ENCODE results near the gene AK3. TPM values are rescaled to one million over a fixed set of nuclear protein-coding genes. Genes with fewer than 3 reads are reported as not detected.

AK3 gene
- total RNA-seq, 1 donor, result 74.1 TPM

GRCh38 chr9:4680173-4680525 lies 60.9 kb downstream of the AK3 start:
- peak; percentile 34 for DNase-seq (ENCODE audit: low read depth)
- no peak for TF ChIP-seq CTCF (IDR thresholded peaks at IDR 0.05; ENCODE audit: insufficient read depth, low read length)
- H3K4me3 ChIP-seq (ENCODE audit: low read depth, low read length), result peak overlapping the region; percentile 71

GRCh38 chr9:4679268-4680172 lies 61.5 kb downstream of the AK3 start, which contains the start of gene CDC37L1:
CDC37L1 (plus strand) TSS chr9:4679569; CDS start chr9:4679768, 199 bp downstream.
- DNase-seq (ENCODE audit: low read depth), result peak; percentile 95
- H3K4me3 ChIP-seq (ENCODE audit: low read depth, low read length), result peak within 1 kb of the TSS; percentile 71
- TF ChIP-seq CTCF (IDR thresholded peaks at IDR 0.05; ENCODE audit: insufficient read depth, low read length), result peak; percentile 66

DNA sequence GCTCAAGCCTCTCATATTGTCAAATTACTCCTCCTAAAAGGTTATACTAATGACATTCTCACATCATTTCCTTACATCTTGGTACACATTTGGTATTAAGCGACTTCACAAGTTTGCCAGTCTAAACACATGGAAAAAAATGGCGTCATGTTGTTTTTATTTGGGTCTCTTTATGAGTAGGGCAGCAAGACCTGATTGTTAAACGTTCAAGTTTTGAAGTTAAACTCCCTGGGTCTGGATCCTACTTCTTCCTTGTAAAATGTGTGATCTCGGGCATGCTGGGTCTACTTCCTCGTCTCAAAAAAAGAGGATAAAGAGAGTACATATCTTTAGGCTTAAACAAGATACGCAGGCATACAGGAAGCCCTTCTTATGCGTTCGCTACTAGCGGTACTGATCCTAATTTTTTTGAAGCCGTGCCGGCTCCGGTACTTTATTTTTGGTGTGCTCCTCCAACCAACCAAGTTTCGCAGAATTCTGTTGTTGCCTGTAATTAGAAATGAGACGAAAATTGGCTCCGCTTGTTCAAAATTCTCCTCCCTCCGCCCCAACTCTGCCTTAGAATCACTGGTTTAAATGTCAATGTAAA lies 62.2 kb downstream of the AK3 start:
- peak; percentile 58 for DNase-seq (ENCODE audit: low read depth)
- peak overlapping the region; percentile 71 for H3K4me3 ChIP-seq (ENCODE audit: low read depth, low read length)
- no peak for TF ChIP-seq CTCF (IDR thresholded peaks at IDR 0.05; ENCODE audit: insufficient read depth, low read length)

DNA sequence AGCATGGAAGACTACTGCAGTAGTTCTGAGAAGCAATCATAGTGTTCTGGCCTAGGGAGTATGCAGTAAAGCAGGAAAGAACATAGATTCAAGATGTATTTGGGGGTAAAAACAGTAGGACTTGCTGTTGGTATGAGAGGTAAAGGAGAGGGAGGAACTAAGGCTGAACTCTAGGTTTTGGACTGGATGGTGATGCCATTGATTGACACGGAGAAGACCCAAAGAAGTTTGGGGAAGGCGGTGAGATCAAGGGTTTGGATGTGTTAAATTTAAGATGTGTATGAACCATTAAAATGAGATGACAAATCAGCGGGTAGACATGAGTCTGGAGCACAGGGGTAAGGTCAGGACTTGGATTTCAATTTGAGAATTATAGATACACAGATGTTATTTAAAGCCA lies 63.6 kb downstream of the AK3 start:
- no peak for TF ChIP-seq CTCF (IDR thresholded peaks at IDR 0.05; ENCODE audit: insufficient read depth, low read length)

DNA sequence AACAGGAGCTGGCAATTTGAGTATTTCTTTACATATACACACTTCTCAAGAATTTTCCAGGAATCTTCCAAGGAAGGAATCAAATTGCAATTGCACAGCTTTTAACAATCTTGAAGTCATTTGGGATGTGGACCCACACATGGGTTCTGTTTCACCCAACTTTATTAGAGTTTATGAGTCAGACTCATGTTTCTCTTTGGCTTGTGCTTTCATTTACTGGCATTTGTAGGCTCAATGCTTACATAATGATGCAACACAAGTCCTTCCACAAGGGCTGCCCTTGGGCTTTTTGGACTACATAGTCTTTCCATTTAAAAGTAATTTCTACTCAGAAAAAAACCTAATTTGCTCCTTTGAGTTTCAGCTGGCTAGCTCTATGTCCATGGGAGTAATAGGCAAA lies 66.2 kb downstream of the AK3 start:
- TF ChIP-seq CTCF (IDR thresholded peaks at IDR 0.05; ENCODE audit: insufficient read depth, low read length), result peak; percentile 27
- no peak overlapping the region for H3K4me3 ChIP-seq (ENCODE audit: low read depth, low read length)
- peak; percentile 95 for DNase-seq (ENCODE audit: low read depth)

More for the DNA sequence above, 63.6 kb downstream of the AK3 start:
- no peak overlapping the region for H3K4me3 ChIP-seq (ENCODE audit: low read depth, low read length)
- no peak for DNase-seq (ENCODE audit: low read depth)

GRCh38 chr9:4671737-4672136 lies 69.3 kb downstream of the AK3 start:
- no peak for DNase-seq (ENCODE audit: low read depth)
- H3K4me3 ChIP-seq (ENCODE audit: low read depth, low read length), result no peak overlapping the region
- TF ChIP-seq CTCF (IDR thresholded peaks at IDR 0.05; ENCODE audit: insufficient read depth, low read length), result no peak
